H1 (cell line): ENCODE results near the gene SEL1L3. TPM values are rescaled to one million over a fixed set of nuclear protein-coding genes. Genes with fewer than 3 reads are reported as not detected.

Experiments
- BACH1 ChIP-seq: IDR thresholded peaks from 2 replicates; pipeline ENCODE4 v1.6.1; 2012; ENCODE audit warnings: low read length, improper control_type of control experiment
- CBX5 ChIP-seq: fragments of 300-800, 300-1000 bp; sonication (generic); IDR thresholded peaks from 2 replicates; pipeline ENCODE4 v1.7.1; 2016; ENCODE audit warnings: antibody characterized with exemption, low read length, low read depth
- CHD7 ChIP-seq: fragments of 300-600 bp; sonication (generic); IDR thresholded peaks from 2 replicates; pipeline ENCODE4 v1.7.1; 2012; ENCODE audit warnings: low read length, moderate library complexity, mild to moderate bottlenecking, inconsistent platforms; ENCODE audit not compliant: insufficient replicate concordance
- HDAC2 ChIP-seq, 2 experiments: fragments of 300-600 bp in 1 of 2; sonication (generic) in 1 of 2; IDR thresholded peaks; 2 replicates each; pipeline ENCODE4 v1.6.1; 2011 to 2012; ENCODE audit warnings: low read depth in 2 of 2, low read length in 2 of 2, mild to moderate bottlenecking in 2 of 2, moderate library complexity in 2 of 2, borderline replicate concordance in 1 of 2, inconsistent platforms in 1 of 2
- SIX5 ChIP-seq: IDR thresholded peaks from 2 replicates; pipeline ENCODE4 v1.6.1; 2011; ENCODE audit warnings: mild to moderate bottlenecking, low read depth, low read length
- polyA plus RNA-seq, 7 experiments: library from polyadenylated mRNA; depleted of rRNA in 3 of 7; stranded (reverse) in 5 of 7; unstranded in 2 of 7; fragments of >200 nt in 5 of 7; fragments of 200-250 nt in 2 of 7; gene quantifications; 1 replicate in 5 of 7; 2 replicates in 1 of 7; 4 replicates in 1 of 7; pipeline versions ENCODE4 v1.2.1 to v1.2.3, GENCODE V29; 2011 to 2013; ENCODE audit warnings: missing spikeins in 2 of 7, mixed read lengths in 2 of 7
- total RNA-seq: library from RNA; stranded (reverse); fragmentation: NEBNext Ultra II Directional; extraction: Animal tissue kit (Norgen Biotek cat#: 25700); gene quantifications from 2 replicates; pipeline ENCODE4 v1.2.1, GENCODE V29; 2021

Gene SEL1L3
- total and polyA plus RNA-seq, 2 of the 8 experiments (the other 6 are each of a cell fraction or from before 2014, with no cell fraction given), result 18.2 to 54.0 TPM

GRCh38 chr4:25704516-25704915 is 158.3 kb downstream of the SEL1L3 start (continued):
- no peak for TF ChIP-seq CHD7
- TF ChIP-seq CBX5, result no peak
- no peak for TF ChIP-seq BACH1
- no peak for TF ChIP-seq HDAC2 (IDR thresholded peaks at IDR 0.05; ENCODE audit: borderline replicate concordance in 1 of 2, low read depth in 2 of 2, low read length in 2 of 2)
- no peak for TF ChIP-seq SIX5
